Measurements from ENCODE around the gene DENND2A.

The DENND2A gene

DNA sequence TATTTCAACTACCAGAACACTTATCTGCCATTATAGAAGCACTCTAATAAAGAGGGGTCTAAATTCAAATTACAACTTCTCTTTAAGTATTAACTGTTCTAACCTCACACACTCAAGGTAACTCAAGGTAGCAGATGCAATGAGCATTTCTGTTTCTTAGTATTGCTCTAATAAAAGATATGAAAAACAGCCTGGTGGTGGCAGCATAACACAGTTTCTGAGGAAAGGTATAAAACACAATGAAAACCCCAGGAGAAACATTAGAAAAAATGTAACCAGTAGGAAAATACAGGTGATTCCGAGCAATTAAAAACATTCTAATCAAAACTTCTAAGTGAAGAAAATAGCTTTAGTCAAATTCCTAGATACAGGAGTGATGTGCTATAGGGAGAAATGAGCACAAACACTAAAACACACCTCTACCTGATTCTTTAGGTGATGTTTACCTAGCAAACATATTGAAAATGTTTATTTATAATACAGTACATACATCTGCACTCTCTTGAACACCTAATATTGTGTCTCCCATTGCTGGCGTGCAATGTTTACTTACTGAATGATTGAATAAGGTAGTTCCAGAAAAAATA, 164.8 kb downstream of the DENND2A start:
- no peak for DNase-seq (ENCODE audit: low read depth in 1 of 2, low spot score in 1 of 2)
